ENCODE measurements around the gene LONRF2.

Gene LONRF2

GRCh38 chr2:100230754-100231153, 91.5 kb downstream of the LONRF2 start:
- DNase-seq, result no peak

GRCh38 chr2:100228967-100229366, 93.3 kb downstream of the LONRF2 start:
- DNase-seq, result no peak

GRCh38 chr2:100228415-100228814, 93.9 kb downstream of the LONRF2 start:
- DNase-seq, result no peak

GRCh38 chr2:100224988-100225710, 97.2 kb downstream of the LONRF2 start:
- DNase-seq, result no peak

- DNase-seq, result no peak
Measured at GRCh38 chr2:100223502-100223901, 98.8 kb downstream of the LONRF2 start.
